HG03342 (cell line): ENCODE data around the gene ANKRD24.
"Not testable (repeated sequence)": the region's sequence is repeated elsewhere in the genome, so short reads cannot be mapped to it uniquely, and the experiment has no call there.

ENCODE experiments used
- ATAC-seq: cut with Tn5 transposase; IDR thresholded peaks from one replicate; pipeline ENCODE4 v1.9.1; 2021; ENCODE audit warnings: mild to moderate bottlenecking, moderate library complexity; ENCODE audit not compliant: unreplicated experiment

ANKRD24 gene

GRCh38 chr19:4230237-4230636, 47.7 kb downstream of the ANKRD24 start:
- not testable (repeated sequence) for ATAC-seq

GRCh38 chr19:4231521-4231920, 49.0 kb downstream of the ANKRD24 start:
- not testable (repeated sequence) for ATAC-seq

GRCh38 chr19:4232139-4232538, 49.6 kb downstream of the ANKRD24 start:
- ATAC-seq: not testable (repeated sequence)

GRCh38 chr19:4232614-4233281, 50.3 kb downstream of the ANKRD24 start:
- ATAC-seq: no peak

GRCh38 chr19:4233282-4233853, 50.9 kb downstream of the ANKRD24 start:
- no peak for ATAC-seq

GRCh38 chr19:4234142-4234861, 51.8 kb downstream of the ANKRD24 start:
- ATAC-seq: no peak

GRCh38 chr19:4234862-4235201, 52.3 kb downstream of the ANKRD24 start:
- ATAC-seq: no peak

- ATAC-seq: not testable (repeated sequence)
Observed at GRCh38 chr19:4237510-4237909, 55.0 kb downstream of the ANKRD24 start.

- ATAC-seq: no peak
Observed at GRCh38 chr19:4238831-4239230, 56.3 kb downstream of the ANKRD24 start.

GRCh38 chr19:4241824-4242430, 59.4 kb downstream of the ANKRD24 start:
- no peak for ATAC-seq

GRCh38 chr19:4245938-4246337, 63.4 kb downstream of the ANKRD24 start:
- not testable (repeated sequence) for ATAC-seq

GRCh38 chr19:4246767-4247593, 64.5 kb downstream of the ANKRD24 start, which contains the start of gene YJU2:
Gene YJU2 (plus strand): TSS chr19:4247080. CDS start chr19:4247147, 67 bp downstream.
- peak; percentile 86 for ATAC-seq

- ATAC-seq: no peak
Observed at GRCh38 chr19:4256563-4256962, 74.1 kb downstream of the ANKRD24 start.

GRCh38 chr19:4257025-4257424, 74.5 kb downstream of the ANKRD24 start:
- ATAC-seq: no peak

- no peak for ATAC-seq
Observed at GRCh38 chr19:4258181-4258580, 75.7 kb downstream of the ANKRD24 start.

- no peak for ATAC-seq
Observed at GRCh38 chr19:4260613-4261191, 78.2 kb downstream of the ANKRD24 start.

- ATAC-seq: no peak
Observed at GRCh38 chr19:4264812-4265211, 82.3 kb downstream of the ANKRD24 start.

- ATAC-seq: no peak
Observed at GRCh38 chr19:4266253-4267000, 83.9 kb downstream of the ANKRD24 start.

GRCh38 chr19:4267101-4267900, 84.8 kb downstream of the ANKRD24 start:
- ATAC-seq: no peak
